ENCODE measurements around the gene GRIN3B.
A peak's percentile ranks its signal among the peaks of the same experiment; 100 is the strongest.

GRIN3B gene

DNA sequence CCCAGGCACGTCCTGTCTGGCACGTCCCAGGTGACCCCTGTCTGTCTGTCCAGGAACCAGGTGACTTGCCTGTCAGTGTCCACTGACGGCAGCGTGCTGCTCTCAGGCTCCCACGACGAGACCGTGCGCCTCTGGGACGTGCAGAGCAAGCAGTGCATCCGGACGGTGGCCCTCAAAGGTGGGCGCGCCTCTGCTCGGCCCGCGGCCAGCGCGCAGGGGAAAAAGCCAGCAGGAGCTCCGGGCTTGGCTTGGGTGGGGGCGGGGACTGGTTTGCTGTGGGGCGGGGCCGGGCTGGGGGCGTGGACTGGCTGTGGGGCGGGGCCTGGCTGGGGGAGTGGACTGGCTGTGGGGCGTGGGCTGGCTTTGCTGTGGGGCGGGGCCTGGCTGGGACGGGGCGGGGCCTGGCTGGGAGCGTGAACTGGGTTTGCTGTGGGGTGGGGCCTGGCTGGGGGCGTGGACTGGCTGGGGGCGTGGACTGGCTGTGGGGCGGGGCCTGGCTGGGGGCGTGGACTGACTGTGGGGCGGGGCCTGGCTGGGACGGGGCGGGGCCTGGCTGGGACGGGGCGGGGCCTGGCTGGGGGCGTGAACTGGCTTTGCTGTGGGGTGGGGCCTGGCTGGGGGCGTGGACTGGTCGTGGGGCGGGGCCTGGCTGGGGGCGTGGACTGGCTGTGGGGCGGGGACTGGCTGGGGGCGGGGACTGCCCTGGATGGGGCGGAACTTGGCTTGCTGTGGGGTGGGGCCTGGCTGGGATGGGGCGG is 8.9 kb upstream of the GRIN3B start:
- DNase-seq, result peak; percentile 43

DNA sequence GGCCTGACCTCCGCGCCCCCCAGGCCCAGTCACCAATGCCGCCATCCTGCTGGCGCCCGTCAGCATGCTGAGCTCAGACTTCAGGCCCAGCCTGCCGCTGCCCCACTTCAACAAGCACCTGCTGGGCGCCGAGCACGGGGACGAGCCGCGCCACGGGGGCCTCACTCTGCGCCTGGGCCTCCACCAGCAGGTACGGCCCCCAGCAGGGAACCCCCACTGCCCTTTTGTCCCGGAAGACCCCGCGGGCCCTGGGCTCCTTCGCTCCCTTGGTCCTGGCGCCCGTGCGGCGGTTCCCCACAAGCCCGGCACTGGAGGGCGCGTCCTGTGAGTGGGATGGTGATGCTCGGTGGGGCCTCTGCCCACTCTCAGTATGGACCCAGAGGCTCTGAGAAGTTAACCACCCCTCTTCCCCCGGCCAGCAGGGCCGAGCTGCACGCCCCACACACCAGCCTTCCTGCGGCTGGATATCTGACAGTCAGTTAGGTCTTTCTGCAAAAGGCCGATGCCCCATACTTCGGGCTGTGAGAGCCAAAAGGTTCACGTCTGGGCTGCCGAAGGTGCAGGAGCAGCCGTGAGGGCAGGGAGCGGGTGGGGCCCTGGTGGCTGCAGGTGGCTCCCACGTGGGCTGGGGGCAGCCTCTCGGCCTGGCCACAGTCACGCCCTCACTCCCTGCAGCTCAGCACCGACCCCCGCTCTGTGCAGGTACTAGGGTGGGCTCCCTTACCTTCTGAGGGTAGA is 8.1 kb upstream of the GRIN3B start:
- DNase-seq, result no peak

DNA sequence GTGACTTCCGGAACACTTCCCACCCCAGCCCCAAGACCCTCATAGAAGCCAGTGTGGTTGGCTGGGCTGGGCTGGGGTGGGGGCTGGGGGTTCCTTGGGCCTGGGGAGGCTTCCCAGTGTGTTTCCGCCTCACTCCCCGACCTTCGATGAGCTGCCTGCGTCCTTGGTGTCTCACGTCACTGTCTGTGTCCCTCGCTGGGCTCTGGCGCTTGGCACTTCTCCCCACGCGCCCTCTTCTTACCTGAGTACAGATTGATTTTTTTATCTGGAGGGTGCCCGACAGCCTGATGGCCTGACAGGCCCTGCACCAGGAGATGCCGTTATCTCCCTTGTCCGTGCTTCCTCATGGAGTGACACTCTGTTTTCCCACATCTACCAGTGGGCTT is 7.6 kb upstream of the GRIN3B start:
- DNase-seq, result no peak

- no peak for DNase-seq
Observed at GRCh38 chr19:993361-993830, 6.8 kb upstream of the GRIN3B start.

DNA sequence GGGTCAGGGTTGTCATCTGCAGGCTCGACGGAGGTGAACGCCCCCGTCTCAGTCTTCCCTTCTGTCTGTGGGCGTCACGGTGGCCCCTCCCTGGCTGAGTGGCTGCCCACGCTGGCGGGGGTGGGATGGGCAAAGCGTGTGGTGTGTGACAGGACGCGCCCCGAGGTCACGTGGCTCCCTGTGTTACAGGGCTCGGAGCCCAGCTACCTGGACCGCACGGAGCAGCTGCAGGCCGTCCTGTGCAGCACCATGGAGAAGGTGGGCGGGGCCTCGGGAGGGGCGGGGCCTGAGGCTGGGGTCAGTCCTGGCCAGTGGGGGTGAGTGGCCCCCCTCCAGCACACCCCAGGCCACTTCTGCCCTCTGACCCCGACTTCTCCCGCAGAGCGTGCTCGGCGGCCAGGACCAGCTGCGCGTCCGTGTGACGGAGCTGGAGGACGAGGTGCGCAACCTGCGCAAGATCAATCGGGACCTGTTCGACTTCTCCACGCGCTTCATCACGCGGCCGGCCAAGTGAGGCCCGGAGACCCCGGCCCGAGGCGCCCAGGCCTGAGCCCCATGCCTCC is 6.3 kb upstream of the GRIN3B start:
- DNase-seq, result no peak

- no peak for DNase-seq
Observed at GRCh38 chr19:994516-994915, 5.7 kb upstream of the GRIN3B start.

GRCh38 chr19:995051-995827 is 5.0 kb upstream of the GRIN3B start:
- no peak for DNase-seq

DNA sequence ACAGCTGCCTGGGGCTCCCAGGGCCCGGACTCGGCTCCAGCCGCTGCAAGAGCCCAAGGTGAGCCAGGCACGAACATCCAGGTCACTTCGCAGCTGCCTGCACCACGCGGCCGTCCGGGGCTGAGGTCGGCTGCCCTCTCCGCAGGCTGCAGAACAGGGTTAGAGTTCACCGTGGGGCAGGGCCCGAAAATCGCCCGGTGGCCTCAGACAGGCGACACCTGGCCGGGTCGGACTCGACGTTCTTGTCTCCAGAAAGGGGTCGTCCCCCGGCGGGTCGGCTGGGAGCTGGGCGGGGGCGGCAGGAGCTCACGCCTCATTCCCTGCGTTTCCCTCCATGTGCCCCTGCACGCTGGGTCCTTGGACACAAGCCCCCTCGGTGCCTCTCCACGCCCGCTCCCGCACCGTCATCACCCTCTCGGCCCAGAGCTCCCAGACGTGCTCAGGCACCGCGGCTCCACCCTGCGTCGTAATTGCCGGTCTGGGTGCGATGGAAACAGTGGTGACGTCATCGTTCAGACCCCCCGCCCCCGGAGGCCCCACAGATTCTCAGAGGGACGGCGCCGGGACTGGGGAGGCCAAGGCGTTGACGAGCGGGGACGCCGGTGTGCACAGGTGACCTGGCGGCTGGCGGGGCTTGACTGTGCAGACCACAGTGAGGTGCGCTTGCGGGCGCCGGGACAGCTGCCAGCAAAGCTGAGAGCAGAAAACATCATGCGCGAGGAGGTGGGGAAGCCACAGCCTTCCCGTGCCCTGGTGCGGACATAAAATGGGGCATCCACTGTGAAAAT is 4.0 kb upstream of the GRIN3B start:
- peak; percentile 90 for DNase-seq

DNA sequence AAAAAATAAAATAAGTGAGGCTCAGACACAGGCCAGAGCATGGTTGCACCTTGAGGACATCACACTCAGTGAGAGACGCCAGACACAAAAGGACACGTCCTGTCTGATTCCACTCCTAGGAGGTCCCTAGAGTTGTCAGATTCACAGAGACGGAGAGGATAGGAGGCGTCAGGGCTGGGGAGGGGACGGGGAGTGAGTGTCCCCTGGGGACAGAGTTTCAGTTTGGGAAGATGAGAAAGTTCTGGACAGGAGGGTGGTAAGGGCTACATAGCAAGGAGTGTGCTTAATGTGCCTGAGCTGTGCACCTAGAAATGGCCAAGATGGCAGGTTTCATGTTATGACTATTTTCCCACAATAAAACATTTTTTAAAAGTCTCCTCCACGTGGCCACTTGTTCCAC is 2.2 kb upstream of the GRIN3B start:
- no peak for DNase-seq

- no peak for DNase-seq
Observed at GRCh38 chr19:999379-999719, 870 bp upstream of the GRIN3B start.

GRCh38 chr19:1000591-1001537 is 645 bp downstream of the GRIN3B start:
- no peak for DNase-seq

DNA sequence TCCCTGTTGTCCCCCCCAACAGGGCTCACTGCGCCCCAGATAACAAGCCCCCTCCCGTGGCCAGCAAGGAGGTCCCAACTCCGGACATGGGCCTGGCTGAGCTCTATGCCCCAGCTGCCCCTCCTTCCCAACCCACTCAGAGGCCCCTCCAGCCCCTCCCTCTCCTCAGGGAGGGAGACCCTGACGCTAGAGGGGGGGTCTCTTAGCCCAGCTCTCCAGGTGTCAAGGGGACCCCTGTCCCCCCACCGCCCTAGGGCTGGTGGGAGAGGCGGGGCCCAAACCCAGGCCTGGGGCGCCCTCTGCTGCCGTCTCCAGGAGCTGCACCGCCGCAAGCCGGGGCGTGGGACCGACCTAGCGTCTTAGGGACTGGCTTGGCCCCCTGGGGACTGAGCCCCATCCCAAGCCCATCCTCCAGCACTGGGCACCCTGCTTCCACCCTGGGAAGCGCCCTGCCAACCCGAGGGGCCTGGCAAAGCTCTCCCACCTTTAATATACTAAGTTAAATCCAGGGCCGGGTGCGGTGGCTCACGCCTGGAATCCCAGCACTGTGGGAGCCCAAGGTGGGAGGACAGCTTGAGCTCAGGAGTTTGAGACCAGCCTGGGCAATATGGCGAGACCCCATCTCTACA is 1.4 kb downstream of the GRIN3B start:
- DNase-seq, result peak; percentile 65

DNA sequence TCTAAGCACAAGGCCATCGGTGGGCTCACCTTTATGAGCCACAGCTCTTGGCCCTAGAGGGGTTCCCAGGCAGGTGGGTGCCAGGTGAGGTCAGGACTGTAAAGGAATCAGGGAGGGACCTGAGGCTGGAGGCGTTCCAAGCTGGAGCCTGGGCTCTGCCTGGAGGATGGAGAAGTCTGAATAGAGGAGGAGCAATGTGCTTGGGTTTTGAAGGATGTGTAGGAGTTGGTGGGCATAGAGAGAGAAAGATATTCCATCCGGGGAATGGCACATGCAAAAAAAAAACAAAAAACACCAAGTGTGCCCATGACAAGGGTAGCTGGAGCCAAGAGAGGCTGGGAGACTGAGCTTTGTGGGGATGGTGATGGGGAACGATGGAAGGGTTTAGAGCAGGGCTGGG is 2.4 kb downstream of the GRIN3B start:
- no peak for DNase-seq

- no peak for DNase-seq
Observed at GRCh38 chr19:1003283-1003682, 3.1 kb downstream of the GRIN3B start.

GRCh38 chr19:1004204-1004802 is 4.1 kb downstream of the GRIN3B start:
- no peak for DNase-seq

DNA sequence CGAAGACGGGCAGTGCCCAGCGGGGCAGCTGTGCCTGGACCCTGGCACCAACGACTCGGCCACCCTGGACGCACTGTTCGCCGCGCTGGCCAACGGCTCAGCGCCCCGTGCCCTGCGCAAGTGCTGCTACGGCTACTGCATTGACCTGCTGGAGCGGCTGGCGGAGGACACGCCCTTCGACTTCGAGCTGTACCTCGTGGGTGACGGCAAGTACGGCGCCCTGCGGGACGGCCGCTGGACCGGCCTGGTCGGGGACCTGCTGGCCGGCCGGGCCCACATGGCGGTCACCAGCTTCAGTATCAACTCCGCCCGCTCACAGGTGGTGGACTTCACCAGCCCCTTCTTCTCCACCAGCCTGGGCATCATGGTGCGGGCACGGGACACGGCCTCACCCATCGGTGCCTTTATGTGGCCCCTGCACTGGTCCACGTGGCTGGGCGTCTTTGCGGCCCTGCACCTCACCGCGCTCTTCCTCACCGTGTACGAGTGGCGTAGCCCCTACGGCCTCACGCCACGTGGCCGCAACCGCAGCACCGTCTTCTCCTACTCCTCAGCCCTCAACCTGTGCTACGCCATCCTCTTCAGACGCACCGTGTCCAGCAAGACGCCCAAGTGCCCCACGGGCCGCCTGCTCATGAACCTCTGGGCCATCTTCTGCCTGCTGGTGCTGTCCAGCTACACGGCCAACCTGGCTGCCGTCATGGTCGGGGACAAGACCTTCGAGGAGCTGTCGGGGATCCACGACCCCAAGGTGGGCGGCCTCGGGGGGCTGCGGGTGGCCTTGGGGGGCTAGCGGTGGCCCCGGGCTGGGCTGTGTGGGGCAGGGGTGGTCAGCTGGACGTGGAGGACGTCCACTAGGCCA is 4.8 kb downstream of the GRIN3B start:
- DNase-seq, result no peak

DNA sequence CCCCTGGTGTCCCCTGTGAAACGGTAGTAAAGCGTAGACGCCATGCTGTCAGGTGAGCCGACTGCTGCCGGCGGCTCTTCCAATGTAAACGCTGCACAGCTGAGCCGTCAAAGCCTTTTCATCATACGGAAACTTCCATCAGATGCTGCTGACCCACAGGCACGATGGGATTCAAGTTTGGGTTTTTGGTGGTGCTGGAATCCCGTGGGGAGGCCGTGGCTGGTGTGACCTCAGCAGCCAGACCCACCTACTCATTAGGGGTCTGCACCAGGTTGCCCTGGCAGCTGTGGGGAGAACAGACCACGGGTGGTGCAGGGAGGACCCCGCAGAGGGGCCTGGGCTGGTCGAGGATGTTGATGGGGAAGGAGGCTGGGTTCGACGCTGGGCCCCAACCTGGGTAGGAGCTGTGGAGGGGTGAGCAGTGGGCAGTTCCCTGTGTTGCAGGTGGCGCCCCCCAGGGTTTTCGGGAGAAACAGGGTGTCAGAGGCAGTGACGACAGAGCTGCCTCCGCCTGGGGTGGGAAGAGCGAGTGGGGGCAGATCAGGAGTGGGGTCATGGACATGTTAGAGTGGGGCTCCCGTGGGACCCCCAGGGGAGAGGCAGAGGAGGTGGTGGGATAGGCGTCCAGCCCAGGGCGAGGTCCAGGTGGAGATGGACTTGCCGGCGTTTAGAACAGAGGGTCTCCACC is 6.6 kb downstream of the GRIN3B start:
- DNase-seq, result no peak

- no peak for DNase-seq
Observed at GRCh38 chr19:1007399-1008251, 7.4 kb downstream of the GRIN3B start.

Measured in CD4-positive, alpha-beta T cell treated with Interleukin-15 for 1 hour (primary cell).